GM18519 (cell line): ENCODE results near the gene VIPR2.

Experiments
- ATAC-seq: cut with Tn5 transposase; IDR thresholded peaks from one replicate; pipeline ENCODE4 v1.9.1; 2021; ENCODE audit warnings: mild to moderate bottlenecking, moderate library complexity; ENCODE audit not compliant: unreplicated experiment, low FRiP score

Gene VIPR2

DNA sequence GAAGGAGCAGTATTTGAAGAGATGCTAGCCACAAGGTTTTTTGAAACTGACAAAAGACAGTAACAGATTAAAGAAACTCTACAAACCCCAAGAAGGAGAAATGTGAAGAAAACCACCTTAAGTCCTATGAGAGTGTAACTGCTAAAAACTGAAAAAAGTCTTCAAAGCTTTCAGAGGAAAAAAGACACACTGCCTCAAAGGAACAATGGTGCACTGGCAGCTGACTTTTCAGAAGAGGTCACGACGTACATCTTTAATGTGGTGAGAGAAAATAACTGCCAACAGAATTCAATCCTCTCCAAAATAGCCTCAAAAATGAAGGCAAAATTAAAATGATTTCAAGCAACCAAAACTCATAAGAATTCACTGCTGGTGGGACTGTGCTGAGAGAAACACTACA is 94.0 kb downstream of the VIPR2 start:
- ATAC-seq: no peak

DNA sequence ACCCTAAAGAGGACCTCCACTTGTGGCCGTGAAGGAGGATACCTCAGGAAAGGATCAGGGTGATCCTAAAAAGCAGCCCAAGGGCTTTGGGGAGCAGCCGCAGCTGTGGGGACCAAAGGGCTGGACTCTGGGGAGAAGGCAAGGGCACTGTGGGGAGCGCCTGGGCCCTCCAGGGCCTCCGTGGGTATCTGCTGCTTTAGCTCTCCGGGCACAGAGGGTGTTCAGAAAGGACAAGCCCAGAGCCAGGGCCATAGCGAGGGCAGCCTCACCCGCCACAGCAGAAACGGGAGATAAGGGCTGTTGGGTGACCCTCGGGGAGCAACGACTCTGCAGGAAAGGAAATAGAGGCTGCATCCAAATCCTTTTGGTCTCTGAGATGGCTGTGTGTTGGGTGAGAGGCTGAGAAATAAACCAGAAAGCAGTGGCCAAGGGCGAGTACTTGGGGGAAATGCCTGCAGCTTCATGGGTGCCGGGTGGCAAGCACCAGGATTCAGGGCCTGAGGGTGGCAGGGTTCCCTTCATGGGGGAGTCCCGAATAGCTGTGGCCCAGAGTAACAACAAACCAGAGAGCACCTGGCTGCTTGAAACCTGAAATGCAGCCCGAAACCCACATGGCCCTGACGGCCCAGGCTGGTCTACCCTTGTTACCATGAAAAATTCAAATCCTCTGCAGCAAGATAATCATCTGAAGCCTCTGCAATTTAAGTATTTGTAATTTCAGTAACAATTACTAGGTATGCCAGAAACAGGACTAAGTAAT is 95.2 kb downstream of the VIPR2 start:
- ATAC-seq: no peak

DNA sequence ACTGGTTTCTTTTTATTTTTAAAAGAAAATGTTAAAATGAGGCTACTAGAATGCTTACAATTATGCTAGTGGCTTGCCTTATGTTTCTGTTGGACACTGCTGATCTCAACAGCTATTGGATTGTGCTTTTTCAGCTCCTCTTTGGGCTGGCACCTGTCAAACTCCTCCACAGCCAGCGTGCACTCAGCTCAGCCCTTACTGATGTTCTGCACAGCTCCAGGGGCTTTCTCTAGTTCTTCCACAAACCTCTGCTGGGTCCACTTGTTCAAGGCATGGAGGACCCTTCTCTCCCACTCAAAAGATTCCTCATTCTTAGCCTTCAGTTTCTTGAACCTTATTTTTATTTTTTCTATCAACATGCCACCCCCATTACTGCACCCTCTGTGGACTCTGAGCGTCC is 96.0 kb downstream of the VIPR2 start:
- ATAC-seq: no peak

GRCh38 chr7:159047536-159047935 is 97.1 kb downstream of the VIPR2 start:
- ATAC-seq: no peak

DNA sequence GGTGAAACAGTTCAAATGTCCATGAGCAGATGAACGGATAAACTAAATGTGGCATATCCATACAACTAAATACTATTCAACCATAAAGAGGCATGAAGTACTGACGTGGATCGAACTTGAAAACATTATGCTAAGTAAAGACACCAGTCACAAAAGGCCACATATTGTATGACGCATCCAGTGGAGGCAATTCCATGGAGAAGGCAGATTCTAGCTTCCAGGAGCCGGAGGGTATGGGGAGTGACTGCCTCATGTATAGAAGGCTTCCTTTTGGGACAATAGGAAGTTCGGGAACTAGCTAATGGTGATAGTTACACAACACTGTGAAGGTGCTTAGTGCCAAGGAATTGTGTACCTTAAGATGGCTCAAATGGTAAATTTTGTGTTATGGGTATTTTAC is 98.4 kb downstream of the VIPR2 start:
- ATAC-seq: no peak

DNA sequence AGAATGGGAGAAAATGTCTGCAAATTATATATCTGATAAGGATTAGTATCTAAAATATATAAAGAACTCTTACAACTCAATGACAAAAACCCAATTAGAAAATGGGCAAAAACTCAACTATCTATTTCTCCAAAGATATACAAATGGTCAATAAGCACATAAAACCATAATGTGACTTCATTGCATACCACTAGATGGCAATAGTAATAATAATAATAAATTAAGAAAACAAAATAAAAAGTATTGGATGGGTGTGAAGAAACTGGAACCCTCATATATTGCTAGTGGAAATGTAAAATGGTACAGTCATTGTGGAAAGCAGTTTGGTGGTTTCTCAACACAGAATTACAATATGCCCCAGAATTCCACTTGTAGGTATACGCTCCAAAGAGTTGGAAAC is 98.8 kb downstream of the VIPR2 start:
- ATAC-seq: no peak

GRCh38 chr7:159042581-159043101 is 102.0 kb downstream of the VIPR2 start:
- no peak for ATAC-seq

DNA sequence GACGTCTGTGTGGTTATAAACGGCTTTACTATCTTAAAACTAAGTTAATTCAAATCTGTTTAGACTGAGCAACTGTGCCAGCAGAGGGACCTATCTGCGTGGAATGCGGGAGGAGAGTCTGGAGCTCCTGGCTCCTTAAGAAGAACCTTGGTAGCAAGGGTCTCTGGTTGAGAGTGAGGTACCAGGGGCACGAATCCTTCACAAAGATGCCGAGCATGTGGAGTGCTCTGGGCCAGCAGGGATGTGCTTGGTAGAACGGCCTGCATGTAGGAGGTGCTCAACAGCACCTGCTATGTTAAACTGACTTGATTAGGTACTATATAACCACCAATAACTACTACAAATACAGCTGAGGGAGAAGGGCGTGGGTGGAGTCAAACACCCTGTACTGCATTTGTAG is 102.6 kb downstream of the VIPR2 start:
- no peak for ATAC-seq

DNA sequence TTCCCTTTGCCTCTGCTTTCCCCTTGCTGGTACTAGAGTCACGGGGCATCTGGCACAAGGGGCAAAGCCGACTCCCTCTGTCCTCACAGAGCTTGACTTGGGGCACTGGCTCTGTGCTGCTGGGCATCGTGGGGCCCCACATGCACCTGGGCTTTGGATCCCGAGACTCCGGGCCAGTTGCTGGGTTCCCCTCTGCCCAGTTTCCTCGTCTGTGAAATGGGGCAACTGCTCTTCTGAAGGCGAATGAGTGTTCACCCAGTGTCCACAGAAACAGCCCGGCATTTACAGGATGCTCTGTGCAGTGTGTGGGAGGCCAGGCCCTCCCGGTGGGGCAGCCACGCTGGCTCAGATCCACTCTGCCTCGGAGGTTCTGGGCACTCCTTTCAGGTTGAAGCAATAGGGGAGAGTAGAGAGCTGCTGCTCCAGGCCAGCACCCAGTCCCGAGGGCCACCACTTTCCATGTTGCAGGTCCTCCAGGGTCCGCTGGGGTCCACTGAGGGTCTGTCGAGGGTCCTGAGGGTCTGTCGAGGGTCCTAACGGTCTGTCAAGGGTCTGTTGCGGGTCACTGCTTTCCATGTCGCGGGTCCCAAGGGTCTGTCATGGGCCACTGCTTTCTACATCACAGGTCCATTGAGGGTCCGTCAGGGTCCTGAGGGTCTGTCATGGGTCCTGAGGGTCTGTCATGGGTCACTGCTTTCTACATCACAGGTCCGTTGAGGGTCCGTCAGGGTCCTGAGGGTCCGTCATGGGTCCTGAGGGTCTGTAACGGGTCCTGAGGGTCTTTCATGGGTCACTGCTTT is 103.6 kb downstream of the VIPR2 start:
- no peak for ATAC-seq

GRCh38 chr7:159040146-159040545 is 104.5 kb downstream of the VIPR2 start:
- no peak for ATAC-seq

DNA sequence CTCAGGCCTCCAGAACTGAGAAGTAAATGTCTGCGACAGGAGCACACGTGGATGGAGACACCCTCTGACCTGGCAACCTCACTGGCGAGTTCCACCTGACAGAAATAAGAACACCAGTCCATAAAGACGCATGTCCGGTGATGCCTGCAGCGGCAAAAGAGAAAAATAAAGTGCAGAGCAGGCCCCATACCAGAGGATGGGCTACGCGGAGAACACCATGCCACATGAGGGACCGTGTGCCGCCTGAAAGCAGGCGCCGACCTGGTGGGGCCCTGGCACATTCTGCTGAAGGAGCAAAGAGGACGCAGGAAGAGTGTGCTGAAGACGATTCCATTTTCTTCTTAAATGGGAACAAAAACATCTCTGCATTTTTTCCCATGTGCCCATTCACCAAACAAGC is 105.0 kb downstream of the VIPR2 start:
- no peak for ATAC-seq

DNA sequence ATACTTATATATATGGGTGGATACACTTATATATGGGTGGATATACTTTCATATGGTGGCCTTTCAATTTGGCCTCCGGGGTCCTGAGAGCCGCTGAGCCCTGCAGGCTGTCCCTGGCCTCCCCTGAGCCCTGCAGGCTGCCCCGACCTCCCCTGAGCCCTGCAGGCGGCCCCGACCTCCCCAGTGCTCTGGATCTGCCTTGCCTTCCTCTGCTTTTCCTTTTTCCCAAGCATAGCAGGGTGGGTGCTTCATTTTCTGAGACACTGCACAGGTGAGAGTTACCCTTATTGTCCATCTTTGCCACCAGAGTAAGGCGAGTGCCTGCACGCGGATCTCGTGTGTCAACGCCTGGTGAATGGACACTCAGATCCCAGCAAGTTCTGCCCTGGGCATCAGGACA is 106.6 kb downstream of the VIPR2 start:
- ATAC-seq: no peak

GRCh38 chr7:159036916-159037605 is 107.6 kb downstream of the VIPR2 start:
- ATAC-seq: no peak

DNA sequence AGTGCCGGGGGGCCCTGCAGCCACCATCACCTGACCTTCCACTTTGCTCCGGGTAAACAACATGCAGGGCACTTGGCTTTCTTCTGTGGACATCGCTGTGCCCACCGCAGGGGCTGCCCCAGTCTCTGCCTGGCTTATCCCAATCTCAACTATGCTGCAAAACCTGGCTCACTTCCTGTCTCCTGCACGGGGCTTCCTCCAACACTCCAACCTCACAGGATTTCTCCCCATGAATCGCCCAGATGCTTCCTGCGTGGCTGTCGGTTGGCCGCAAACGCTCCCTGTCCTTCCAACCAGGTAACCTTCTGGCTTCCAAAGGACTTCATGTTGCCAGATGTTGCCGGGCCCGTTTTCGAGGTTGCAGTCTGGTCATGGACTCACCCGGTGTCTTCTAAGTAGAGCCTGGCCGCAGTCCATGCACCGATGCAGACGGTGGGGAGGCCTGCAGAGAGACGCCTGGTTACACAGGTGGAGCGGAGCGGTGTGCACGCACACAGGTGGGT is 109.0 kb downstream of the VIPR2 start:
- no peak for ATAC-seq

DNA sequence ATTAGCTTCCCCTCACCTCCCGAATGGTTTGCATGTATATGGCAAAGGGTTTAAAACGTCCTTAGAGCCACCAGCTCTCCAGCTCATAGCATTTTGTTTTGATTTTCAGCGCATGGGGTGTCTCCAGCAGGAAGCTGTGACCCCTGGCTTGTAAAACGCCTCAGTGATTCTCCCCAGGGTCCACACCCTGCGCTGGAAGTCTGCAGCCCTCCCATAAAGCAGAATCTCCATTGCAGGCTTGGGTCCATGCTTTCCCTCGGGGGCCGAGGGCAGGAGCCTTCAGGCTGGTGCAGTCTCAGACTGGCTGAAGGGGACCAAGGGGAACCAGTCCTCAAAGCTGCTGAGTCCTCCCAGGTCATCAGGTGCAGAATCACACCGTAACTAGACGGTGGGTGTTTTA is 109.7 kb downstream of the VIPR2 start:
- no peak for ATAC-seq

DNA sequence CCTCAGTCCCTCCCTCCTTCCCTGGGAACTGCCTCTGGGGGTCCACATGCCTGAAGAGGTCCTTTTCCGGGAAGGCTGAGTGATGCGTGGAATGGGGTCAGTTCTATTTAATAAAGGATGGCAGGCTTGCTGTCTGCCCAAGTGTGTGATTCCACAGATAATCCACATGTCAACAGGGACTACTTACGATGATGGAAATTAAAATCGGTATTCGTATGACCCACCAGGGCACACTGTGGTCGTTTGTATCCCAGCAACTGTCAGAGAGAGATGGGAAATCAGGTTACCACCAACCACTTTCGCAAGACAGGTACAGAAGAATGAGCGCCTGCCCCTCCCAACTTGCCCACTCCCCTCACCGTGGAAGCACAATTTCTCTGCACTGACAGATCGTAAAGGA is 110.3 kb downstream of the VIPR2 start:
- no peak for ATAC-seq

DNA sequence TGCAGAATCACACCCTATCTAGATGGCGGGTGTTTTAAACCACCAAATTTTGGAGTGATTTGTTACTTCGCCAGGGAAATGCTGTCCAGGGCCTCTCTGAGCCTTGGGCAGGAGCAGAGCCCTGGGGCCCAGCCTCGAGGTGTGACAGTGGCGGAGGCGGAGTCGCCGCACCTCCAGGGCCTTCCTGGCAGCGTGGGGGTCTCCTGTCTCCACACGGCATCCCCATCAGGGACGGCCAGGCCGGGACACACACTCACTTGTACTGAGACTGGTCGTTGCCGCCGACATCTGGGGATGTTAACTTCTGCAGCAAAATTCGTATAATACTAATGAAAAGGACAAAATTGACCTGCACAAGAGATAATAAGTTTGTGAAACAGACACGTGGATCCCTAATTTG is 110.7 kb downstream of the VIPR2 start:
- ATAC-seq: no peak

- ATAC-seq: no peak
These were observed 111.2 kb downstream of the VIPR2 start for GRCh38 chr7:159033473-159033825.

GRCh38 chr7:159032753-159033472 is 111.8 kb downstream of the VIPR2 start:
- no peak for ATAC-seq

- no peak for ATAC-seq
These were observed 112.3 kb downstream of the VIPR2 start for GRCh38 chr7:159032322-159032721.
